ENCODE measurements around the gene WDR86. TPM values are rescaled to one million over a fixed set of nuclear protein-coding genes. Genes with fewer than 3 reads are reported as not detected.

WDR86 gene
- total RNA-seq, 1 donor from 2014 or later, result 70.5 TPM

GRCh38 chr7:151427705-151428377 is 18.0 kb upstream of the WDR86 start:
- no peak overlapping the region for H3K27ac Mint-ChIP-seq (ENCODE audit: unreplicated experiment)
- H3K4me3 Mint-ChIP-seq (ENCODE audit: unreplicated experiment), result no peak overlapping the region
- H3K9me3 Mint-ChIP-seq (ENCODE audit: unreplicated experiment), result peaks cover 7% of the 10 kb centered on the region
- H3K27me3 Mint-ChIP-seq (ENCODE audit: unreplicated experiment), result peaks cover 1% of the 10 kb centered on the region
- no peaks in the 10 kb centered on the region for H3K36me3 Mint-ChIP-seq (ENCODE audit: unreplicated experiment)
- TF ChIP-seq, protein P1, sequence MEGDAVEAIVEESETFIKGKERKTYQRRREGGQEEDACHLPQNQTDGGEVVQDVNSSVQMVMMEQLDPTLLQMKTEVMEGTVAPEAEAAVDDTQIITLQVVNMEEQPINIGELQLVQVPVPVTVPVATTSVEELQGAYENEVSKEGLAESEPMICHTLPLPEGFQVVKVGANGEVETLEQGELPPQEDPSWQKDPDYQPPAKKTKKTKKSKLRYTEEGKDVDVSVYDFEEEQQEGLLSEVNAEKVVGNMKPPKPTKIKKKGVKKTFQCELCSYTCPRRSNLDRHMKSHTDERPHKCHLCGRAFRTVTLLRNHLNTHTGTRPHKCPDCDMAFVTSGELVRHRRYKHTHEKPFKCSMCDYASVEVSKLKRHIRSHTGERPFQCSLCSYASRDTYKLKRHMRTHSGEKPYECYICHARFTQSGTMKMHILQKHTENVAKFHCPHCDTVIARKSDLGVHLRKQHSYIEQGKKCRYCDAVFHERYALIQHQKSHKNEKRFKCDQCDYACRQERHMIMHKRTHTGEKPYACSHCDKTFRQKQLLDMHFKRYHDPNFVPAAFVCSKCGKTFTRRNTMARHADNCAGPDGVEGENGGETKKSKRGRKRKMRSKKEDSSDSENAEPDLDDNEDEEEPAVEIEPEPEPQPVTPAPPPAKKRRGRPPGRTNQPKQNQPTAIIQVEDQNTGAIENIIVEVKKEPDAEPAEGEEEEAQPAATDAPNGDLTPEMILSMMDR (IDR thresholded peaks at IDR 0.05; ENCODE audit: partially characterized antibody, unreplicated experiment), result no peak
- peaks cover 3% of the 10 kb centered on the region for H3K4me1 Mint-ChIP-seq (ENCODE audit: low read depth, unreplicated experiment)
- DNase-seq, result no peak

GRCh38 chr7:151426904-151427704 is 17.3 kb upstream of the WDR86 start:
- no peak for DNase-seq
- Mint-ChIP-seq H3K27ac (ENCODE audit: unreplicated experiment) (no peak overlapping the region), H3K9me3 (ENCODE audit: unreplicated experiment) (peaks cover 8% of the 10 kb centered on the region), H3K36me3 (ENCODE audit: unreplicated experiment) (peaks cover 6% of the 10 kb centered on the region), H3K4me3 (ENCODE audit: unreplicated experiment) (no peak overlapping the region), H3K4me1 (ENCODE audit: low read depth, unreplicated experiment) (peaks cover 3% of the 10 kb centered on the region), H3K27me3 (ENCODE audit: unreplicated experiment) (peaks cover 1% of the 10 kb centered on the region)
- TF ChIP-seq, protein P1 (IDR thresholded peaks at IDR 0.05; ENCODE audit: partially characterized antibody, unreplicated experiment), result no peak

- peaks cover 3% of the 10 kb centered on the region for H3K4me1 Mint-ChIP-seq (ENCODE audit: low read depth, unreplicated experiment)
- peaks cover 8% of the 10 kb centered on the region for H3K9me3 Mint-ChIP-seq (ENCODE audit: unreplicated experiment)
- TF ChIP-seq, protein P1 (IDR thresholded peaks at IDR 0.05; ENCODE audit: partially characterized antibody, unreplicated experiment), result no peak
- H3K27ac Mint-ChIP-seq (ENCODE audit: unreplicated experiment), result no peak overlapping the region
- peaks cover 12% of the 10 kb centered on the region for H3K36me3 Mint-ChIP-seq (ENCODE audit: unreplicated experiment)
- H3K27me3 Mint-ChIP-seq (ENCODE audit: unreplicated experiment), result peaks cover 1% of the 10 kb centered on the region
- DNase-seq, result no peak
- H3K4me3 Mint-ChIP-seq (ENCODE audit: unreplicated experiment), result no peak overlapping the region
Measured at GRCh38 chr7:151426441-151426903, 16.6 kb upstream of the WDR86 start.

DNA sequence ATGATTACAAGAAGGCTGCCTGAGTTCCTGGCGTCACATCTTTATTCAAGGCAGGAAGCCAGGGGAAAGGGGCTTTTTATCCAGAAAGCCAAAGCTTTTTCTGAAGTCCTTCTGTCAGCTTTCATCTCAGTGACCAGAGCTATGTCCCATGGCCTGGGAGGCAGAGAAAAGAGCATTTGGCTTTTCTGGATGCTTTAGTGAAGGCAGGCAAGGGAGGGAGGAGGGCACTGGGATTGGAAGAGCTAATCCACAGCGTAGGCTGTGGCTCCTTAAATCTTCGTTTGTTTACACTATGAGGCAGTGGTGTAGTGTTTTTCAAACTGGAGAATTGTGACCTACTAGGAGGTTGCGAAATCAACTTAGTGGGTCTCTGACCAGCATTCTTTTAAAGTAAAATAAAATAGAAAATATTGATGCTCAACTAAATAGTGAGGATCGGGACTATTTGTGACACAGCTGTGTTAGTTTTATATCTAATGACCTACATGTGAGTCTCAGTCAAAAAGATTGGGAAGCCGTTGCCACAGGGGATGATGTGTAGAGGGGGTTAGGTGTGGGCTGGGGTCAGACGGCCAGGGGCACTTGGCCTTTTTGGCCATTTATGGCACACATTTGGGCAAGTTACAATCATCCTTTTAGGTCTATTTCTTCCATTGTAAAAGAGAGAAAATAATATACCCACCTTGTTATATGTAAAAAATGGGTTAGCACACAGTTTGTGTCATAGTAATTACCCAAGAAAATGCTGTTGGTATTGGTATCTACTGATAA is 16.0 kb upstream of the WDR86 start:
- H3K36me3 Mint-ChIP-seq (ENCODE audit: unreplicated experiment), result peaks cover 12% of the 10 kb centered on the region
- H3K9me3 Mint-ChIP-seq (ENCODE audit: unreplicated experiment), result peaks cover 8% of the 10 kb centered on the region
- peaks cover 3% of the 10 kb centered on the region for H3K4me1 Mint-ChIP-seq (ENCODE audit: low read depth, unreplicated experiment)
- DNase-seq, result no peak
- TF ChIP-seq, protein P1 (IDR thresholded peaks at IDR 0.05; ENCODE audit: partially characterized antibody, unreplicated experiment), result no peak
- H3K4me3 Mint-ChIP-seq (ENCODE audit: unreplicated experiment), result no peak overlapping the region
- peaks cover 1% of the 10 kb centered on the region for H3K27me3 Mint-ChIP-seq (ENCODE audit: unreplicated experiment)
- no peak overlapping the region for H3K27ac Mint-ChIP-seq (ENCODE audit: unreplicated experiment)

All from glutamatergic neuron (in vitro differentiated cells).